Pons (tissue), 1 donor: ENCODE measurements around the gene FRMD6.
A peak's percentile ranks its signal among the peaks of the same experiment; 100 is the strongest.

ENCODE experiments used
- DNase-seq: peaks from one replicate; pipeline ENCODE4 v3.0.0-alpha.2; 2016; ENCODE audit warnings: low spot score

The FRMD6 gene

GRCh38 chr14:51651388-51652167 lies at the start of gene FRMD6:
TSS of gene FRMD6 (plus strand) at chr14:51651910. CDS start at chr14:51689837, 37,927 bp downstream.
- peak; percentile 79 for DNase-seq

- DNase-seq = no peak
Measured at GRCh38 chr14:51602310-51602709, 49.4 kb upstream of the FRMD6 start.

- DNase-seq = no peak
Measured at GRCh38 chr14:51603495-51603894, 48.2 kb upstream of the FRMD6 start.

GRCh38 chr14:51604073-51604472 lies 47.6 kb upstream of the FRMD6 start:
- DNase-seq = no peak

GRCh38 chr14:51605575-51605974 lies 46.1 kb upstream of the FRMD6 start:
- DNase-seq = no peak

GRCh38 chr14:51607711-51608110 lies 44.0 kb upstream of the FRMD6 start:
- no peak for DNase-seq

GRCh38 chr14:51609251-51609954 lies 42.3 kb upstream of the FRMD6 start:
- DNase-seq = no peak

- DNase-seq = no peak
Measured at GRCh38 chr14:51609955-51610283, 41.8 kb upstream of the FRMD6 start.

- DNase-seq = no peak
Measured at GRCh38 chr14:51610771-51611170, 40.9 kb upstream of the FRMD6 start.

GRCh38 chr14:51612449-51612848 lies 39.3 kb upstream of the FRMD6 start:
- DNase-seq = no peak

GRCh38 chr14:51613416-51613815 lies 38.3 kb upstream of the FRMD6 start:
- no peak for DNase-seq

GRCh38 chr14:51614707-51615106 lies 37.0 kb upstream of the FRMD6 start:
- DNase-seq = no peak

GRCh38 chr14:51616256-51616655 lies 35.5 kb upstream of the FRMD6 start:
- DNase-seq = no peak

GRCh38 chr14:51616724-51617409 lies 34.8 kb upstream of the FRMD6 start:
- DNase-seq = no peak

GRCh38 chr14:51619561-51619960 lies 32.1 kb upstream of the FRMD6 start:
- no peak for DNase-seq

GRCh38 chr14:51620056-51620455 lies 31.7 kb upstream of the FRMD6 start:
- no peak for DNase-seq

- no peak for DNase-seq
Measured at GRCh38 chr14:51621654-51622053, 30.1 kb upstream of the FRMD6 start.

GRCh38 chr14:51622376-51622775 lies 29.3 kb upstream of the FRMD6 start:
- no peak for DNase-seq

GRCh38 chr14:51624955-51625569 lies 26.6 kb upstream of the FRMD6 start:
- no peak for DNase-seq

- no peak for DNase-seq
Measured at GRCh38 chr14:51626185-51626584, 25.5 kb upstream of the FRMD6 start.

GRCh38 chr14:51626788-51627187 lies 24.9 kb upstream of the FRMD6 start:
- no peak for DNase-seq

- no peak for DNase-seq
Measured at GRCh38 chr14:51627313-51627712, 24.4 kb upstream of the FRMD6 start.

GRCh38 chr14:51628238-51628637 lies 23.5 kb upstream of the FRMD6 start:
- no peak for DNase-seq
